ENCODE measurements around the gene TRAPPC4.
"Not testable (repeated sequence)": the region's sequence is repeated elsewhere in the genome, so short reads cannot be mapped to it uniquely, and the experiment has no call there.

GRCh38 chr11:119039471-119039870 lies 20.9 kb downstream of the TRAPPC4 start:
- not testable (repeated sequence) for TF ChIP-seq POLR2A, CTCF (IDR thresholded peaks at IDR 0.05)

Measured in sigmoid colon (tissue), 3 donors.